Measurements from ENCODE around the gene RGS21.

DNA sequence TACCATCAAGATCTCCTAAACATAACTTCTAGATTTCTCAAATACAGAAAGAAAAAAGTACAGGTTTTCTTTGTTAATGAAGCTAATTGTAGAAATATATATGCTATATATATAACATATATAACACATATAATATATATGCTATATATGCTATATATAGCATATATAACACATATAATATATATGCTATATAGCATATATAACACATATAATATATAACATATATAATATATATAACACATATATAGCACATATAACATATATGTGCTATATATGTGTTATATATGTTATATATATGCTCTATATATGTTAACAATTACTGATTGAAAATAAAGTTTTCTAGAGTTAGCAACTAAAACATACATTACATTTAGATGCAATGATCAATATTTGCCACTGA lies 34.8 kb downstream of the RGS21 start:
- TF ChIP-seq, protein P1, sequence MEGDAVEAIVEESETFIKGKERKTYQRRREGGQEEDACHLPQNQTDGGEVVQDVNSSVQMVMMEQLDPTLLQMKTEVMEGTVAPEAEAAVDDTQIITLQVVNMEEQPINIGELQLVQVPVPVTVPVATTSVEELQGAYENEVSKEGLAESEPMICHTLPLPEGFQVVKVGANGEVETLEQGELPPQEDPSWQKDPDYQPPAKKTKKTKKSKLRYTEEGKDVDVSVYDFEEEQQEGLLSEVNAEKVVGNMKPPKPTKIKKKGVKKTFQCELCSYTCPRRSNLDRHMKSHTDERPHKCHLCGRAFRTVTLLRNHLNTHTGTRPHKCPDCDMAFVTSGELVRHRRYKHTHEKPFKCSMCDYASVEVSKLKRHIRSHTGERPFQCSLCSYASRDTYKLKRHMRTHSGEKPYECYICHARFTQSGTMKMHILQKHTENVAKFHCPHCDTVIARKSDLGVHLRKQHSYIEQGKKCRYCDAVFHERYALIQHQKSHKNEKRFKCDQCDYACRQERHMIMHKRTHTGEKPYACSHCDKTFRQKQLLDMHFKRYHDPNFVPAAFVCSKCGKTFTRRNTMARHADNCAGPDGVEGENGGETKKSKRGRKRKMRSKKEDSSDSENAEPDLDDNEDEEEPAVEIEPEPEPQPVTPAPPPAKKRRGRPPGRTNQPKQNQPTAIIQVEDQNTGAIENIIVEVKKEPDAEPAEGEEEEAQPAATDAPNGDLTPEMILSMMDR (IDR thresholded peaks at IDR 0.05; ENCODE audit: poor library complexity, severe bottlenecking): no peak
- TF ChIP-seq, protein P2, sequence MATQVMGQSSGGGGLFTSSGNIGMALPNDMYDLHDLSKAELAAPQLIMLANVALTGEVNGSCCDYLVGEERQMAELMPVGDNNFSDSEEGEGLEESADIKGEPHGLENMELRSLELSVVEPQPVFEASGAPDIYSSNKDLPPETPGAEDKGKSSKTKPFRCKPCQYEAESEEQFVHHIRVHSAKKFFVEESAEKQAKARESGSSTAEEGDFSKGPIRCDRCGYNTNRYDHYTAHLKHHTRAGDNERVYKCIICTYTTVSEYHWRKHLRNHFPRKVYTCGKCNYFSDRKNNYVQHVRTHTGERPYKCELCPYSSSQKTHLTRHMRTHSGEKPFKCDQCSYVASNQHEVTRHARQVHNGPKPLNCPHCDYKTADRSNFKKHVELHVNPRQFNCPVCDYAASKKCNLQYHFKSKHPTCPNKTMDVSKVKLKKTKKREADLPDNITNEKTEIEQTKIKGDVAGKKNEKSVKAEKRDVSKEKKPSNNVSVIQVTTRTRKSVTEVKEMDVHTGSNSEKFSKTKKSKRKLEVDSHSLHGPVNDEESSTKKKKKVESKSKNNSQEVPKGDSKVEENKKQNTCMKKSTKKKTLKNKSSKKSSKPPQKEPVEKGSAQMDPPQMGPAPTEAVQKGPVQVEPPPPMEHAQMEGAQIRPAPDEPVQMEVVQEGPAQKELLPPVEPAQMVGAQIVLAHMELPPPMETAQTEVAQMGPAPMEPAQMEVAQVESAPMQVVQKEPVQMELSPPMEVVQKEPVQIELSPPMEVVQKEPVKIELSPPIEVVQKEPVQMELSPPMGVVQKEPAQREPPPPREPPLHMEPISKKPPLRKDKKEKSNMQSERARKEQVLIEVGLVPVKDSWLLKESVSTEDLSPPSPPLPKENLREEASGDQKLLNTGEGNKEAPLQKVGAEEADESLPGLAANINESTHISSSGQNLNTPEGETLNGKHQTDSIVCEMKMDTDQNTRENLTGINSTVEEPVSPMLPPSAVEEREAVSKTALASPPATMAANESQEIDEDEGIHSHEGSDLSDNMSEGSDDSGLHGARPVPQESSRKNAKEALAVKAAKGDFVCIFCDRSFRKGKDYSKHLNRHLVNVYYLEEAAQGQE (IDR thresholded peaks at IDR 0.05; ENCODE audit: borderline replicate concordance): no peak
- TF ChIP-seq MXI1 (conservative IDR thresholded peaks at IDR 0.05; ENCODE audit: poor library complexity, severe bottlenecking) (no peak), EP300 (conservative IDR thresholded peaks at IDR 0.05; ENCODE audit: poor library complexity, severe bottlenecking) (no peak), POLR2AphosphoS5 (IDR thresholded peaks at IDR 0.05) (no peak)

Measured in neural cell (in vitro differentiated cells).